HEK293 (cell line): Measurements from ENCODE around the gene FRMD3.

ENCODE experiments used
- BCL11B ChIP-seq: fragments of 450-650 bp; formaldehyde crosslinking; IDR thresholded peaks from 2 replicates; pipeline ENCODE4 v1.5.1; 2016; ENCODE audit warnings: low read depth, missing biosample characterization, missing genetic modification characterization
- WT1 ChIP-seq: fragments of 450-650 bp; formaldehyde crosslinking; IDR thresholded peaks from 2 replicates; pipeline ENCODE4 v1.5.1; 2016; ENCODE audit warnings: missing biosample characterization, missing genetic modification characterization
- YY1 ChIP-seq: fragments of 450-650 bp; formaldehyde crosslinking; IDR thresholded peaks from 2 replicates; pipeline ENCODE4 v1.5.1; 2018; ENCODE audit warnings: missing biosample characterization, missing genetic modification characterization
- ZFP37 ChIP-seq: fragments of 450-650 bp; formaldehyde crosslinking; IDR thresholded peaks from 2 replicates; pipeline ENCODE4 v1.5.1; 2016; ENCODE audit warnings: missing biosample characterization, missing genetic modification characterization
- ZNF10 ChIP-seq: fragments of 450-650 bp; formaldehyde crosslinking; IDR thresholded peaks from 2 replicates; pipeline ENCODE4 v1.5.1; 2017; ENCODE audit warnings: missing biosample characterization, missing genetic modification characterization
- ZNF274 ChIP-seq, 2 experiments: fragments of 200-500 bp in 1 of 2; fragments of 450-650 bp in 1 of 2; sonication (Bioruptor generic) in 1 of 2; formaldehyde crosslinking in 1 of 2; IDR thresholded peaks; 2 replicates each; pipeline versions ENCODE4 v1.5.1 to v1.6.1; 2014 to 2016; ENCODE audit warnings: borderline replicate concordance in 1 of 2, inconsistent platforms in 1 of 2, low read length in 1 of 2, missing biosample characterization in 1 of 2, missing genetic modification characterization in 1 of 2
- ZNF37A ChIP-seq: fragments of 450-650 bp; IDR thresholded peaks from 2 replicates; pipeline ENCODE4 v1.5.1; 2018; ENCODE audit warnings: missing biosample characterization, missing genetic modification characterization
- ZNF530 ChIP-seq: fragments of 450-650 bp; formaldehyde crosslinking; IDR thresholded peaks from 2 replicates; pipeline ENCODE4 v1.5.1; 2016; ENCODE audit warnings: low read depth, missing biosample characterization, missing genetic modification characterization
- ZNF629 ChIP-seq: fragments of 450-650 bp; formaldehyde crosslinking; IDR thresholded peaks from 2 replicates; pipeline ENCODE4 v1.5.1; 2017; ENCODE audit warnings: missing biosample characterization, missing genetic modification characterization
- ZSCAN30 ChIP-seq: fragments of 450-650 bp; IDR thresholded peaks from 2 replicates; pipeline ENCODE4 v1.5.1; 2018; ENCODE audit warnings: missing biosample characterization, mild to moderate bottlenecking, missing genetic modification characterization, moderate library complexity
- TF ChIP-seq, protein P1 (sequence below): fragments of 450-650 bp; formaldehyde crosslinking; IDR thresholded peaks from 2 replicates; pipeline ENCODE4 v1.5.1; 2016; ENCODE audit warnings: missing biosample characterization, missing genetic modification characterization
- TF ChIP-seq, protein P2 (sequence below): fragments of 450-650 bp; formaldehyde crosslinking; IDR thresholded peaks from 2 replicates; pipeline ENCODE4 v1.5.1; 2016; ENCODE audit warnings: missing biosample characterization, missing genetic modification characterization

DNA sequence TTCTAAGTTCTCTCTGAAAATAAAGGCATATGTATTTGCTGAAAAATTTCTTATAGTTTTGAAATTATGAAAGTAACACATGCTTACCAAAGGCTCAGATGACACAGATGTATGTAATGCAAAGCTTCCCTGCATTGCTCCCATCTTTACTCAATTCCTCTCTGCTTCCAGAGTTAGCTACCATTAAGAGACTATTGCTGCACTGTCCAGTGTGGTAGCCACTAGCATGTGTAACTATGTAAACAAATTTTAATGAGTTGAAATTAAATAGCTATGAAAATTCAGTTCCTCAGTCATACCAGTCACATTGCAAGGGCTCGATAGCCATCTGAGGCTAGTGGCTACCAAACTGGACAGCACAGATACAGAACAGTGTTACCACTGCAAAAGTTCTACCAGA, 17.9 kb downstream of the FRMD3 start:
- TF ChIP-seq ZNF629 (no peak), ZNF530 (no peak), YY1 (tag by site-specific recombination) (no peak), ZNF37A (tag by site-specific recombination) (no peak), ZSCAN30 (no peak), ZFP37 (tag by site-specific recombination) (no peak), ZNF274 (IDR thresholded peaks at IDR 0.05; ENCODE audit: low read length) (no peak), ZNF274 (tag by site-specific recombination; IDR thresholded peaks at IDR 0.05; ENCODE audit: borderline replicate concordance) (no peak), WT1 (tag by site-specific recombination) (no peak), ZNF10 (no peak), BCL11B (tag by site-specific recombination) (no peak)
- TF ChIP-seq, protein P1, sequence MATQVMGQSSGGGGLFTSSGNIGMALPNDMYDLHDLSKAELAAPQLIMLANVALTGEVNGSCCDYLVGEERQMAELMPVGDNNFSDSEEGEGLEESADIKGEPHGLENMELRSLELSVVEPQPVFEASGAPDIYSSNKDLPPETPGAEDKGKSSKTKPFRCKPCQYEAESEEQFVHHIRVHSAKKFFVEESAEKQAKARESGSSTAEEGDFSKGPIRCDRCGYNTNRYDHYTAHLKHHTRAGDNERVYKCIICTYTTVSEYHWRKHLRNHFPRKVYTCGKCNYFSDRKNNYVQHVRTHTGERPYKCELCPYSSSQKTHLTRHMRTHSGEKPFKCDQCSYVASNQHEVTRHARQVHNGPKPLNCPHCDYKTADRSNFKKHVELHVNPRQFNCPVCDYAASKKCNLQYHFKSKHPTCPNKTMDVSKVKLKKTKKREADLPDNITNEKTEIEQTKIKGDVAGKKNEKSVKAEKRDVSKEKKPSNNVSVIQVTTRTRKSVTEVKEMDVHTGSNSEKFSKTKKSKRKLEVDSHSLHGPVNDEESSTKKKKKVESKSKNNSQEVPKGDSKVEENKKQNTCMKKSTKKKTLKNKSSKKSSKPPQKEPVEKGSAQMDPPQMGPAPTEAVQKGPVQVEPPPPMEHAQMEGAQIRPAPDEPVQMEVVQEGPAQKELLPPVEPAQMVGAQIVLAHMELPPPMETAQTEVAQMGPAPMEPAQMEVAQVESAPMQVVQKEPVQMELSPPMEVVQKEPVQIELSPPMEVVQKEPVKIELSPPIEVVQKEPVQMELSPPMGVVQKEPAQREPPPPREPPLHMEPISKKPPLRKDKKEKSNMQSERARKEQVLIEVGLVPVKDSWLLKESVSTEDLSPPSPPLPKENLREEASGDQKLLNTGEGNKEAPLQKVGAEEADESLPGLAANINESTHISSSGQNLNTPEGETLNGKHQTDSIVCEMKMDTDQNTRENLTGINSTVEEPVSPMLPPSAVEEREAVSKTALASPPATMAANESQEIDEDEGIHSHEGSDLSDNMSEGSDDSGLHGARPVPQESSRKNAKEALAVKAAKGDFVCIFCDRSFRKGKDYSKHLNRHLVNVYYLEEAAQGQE (tag by site-specific recombination), result no peak
- TF ChIP-seq, protein P2, sequence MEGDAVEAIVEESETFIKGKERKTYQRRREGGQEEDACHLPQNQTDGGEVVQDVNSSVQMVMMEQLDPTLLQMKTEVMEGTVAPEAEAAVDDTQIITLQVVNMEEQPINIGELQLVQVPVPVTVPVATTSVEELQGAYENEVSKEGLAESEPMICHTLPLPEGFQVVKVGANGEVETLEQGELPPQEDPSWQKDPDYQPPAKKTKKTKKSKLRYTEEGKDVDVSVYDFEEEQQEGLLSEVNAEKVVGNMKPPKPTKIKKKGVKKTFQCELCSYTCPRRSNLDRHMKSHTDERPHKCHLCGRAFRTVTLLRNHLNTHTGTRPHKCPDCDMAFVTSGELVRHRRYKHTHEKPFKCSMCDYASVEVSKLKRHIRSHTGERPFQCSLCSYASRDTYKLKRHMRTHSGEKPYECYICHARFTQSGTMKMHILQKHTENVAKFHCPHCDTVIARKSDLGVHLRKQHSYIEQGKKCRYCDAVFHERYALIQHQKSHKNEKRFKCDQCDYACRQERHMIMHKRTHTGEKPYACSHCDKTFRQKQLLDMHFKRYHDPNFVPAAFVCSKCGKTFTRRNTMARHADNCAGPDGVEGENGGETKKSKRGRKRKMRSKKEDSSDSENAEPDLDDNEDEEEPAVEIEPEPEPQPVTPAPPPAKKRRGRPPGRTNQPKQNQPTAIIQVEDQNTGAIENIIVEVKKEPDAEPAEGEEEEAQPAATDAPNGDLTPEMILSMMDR, result no peak
